ENCODE data around the gene RPL15. TPM values are rescaled to one million over a fixed set of nuclear protein-coding genes. Genes with fewer than 3 reads are reported as not detected.

RPL15 gene
- total RNA-seq, 1 donor from 2014 or later: 1,360 TPM

DNA sequence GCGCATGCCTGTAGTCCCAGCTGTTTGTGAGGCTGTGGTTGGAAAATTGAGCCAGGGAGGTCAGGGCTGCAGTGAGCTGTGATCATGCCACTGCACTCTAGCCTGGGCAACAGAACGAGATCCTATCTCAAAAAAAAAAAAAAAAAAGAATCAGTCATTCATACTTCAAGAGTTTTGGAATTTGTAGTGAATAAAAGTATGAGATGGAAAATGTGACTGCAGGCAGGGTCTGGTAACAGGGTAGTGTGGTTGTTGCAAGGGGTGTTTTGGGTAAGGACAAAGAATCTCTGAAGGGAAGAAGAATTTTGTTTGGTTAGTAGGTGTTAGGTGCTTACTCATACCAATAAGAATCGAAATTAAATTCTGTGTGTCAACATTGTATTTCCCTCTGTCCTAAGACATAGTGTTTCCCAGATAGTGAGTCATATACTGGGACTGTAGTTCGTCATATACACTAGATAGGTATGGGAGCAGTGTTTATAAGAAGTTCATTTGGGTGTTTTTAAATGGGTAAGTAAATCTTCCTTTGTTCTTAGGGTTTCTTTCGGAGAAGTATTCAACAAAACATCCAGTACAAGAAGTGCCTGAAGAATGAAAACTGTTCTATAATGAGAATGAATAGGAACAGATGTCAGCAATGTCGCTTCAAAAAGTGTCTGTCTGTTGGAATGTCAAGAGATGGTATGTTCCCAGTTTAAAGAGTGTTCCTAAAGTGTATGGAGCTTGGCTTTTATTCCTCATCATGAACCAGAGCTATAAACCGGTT lies 42.4 kb downstream of the RPL15 start:
- DNase-seq (ENCODE audit: low spot score): no peak

DNA sequence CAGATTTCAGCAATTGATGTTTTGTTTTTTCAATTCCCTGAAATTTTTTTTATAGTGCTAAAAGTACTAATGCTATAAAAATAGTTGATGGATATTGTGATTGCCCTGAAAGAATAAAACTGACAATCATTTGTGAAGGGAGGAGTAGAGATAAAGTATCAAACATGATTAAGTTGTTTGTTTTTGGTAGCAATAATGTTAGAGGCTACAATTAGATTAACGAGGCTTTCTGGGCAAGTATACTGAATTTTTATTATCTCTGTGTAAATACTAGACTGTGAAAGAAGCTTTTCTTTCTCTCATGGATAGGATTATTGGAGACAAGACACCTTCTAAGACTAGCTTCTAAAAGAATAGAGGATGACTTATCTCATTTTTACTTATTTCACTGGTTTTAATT lies 43.7 kb downstream of the RPL15 start:
- DNase-seq (ENCODE audit: low spot score): no peak

DNA sequence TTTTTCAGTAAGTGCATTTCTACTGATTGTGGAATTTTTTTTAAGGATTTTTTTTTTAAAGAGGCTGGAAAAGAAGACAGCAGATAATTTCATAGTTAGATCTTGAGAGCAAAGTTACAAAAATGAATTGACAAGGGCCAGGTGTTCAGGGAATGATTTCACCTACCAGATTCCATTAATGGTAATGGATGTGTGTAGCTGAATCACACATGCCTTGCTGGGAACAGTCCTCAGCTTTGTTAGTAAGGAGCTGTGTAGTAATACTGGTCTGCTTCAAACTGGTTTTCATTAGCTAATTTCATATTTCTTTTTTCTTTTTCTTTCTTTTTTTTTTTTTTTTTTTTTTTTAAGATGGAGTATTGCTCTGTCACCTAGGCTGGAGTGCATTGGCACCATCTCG lies 44.1 kb downstream of the RPL15 start:
- DNase-seq (ENCODE audit: low spot score): no peak

DNA sequence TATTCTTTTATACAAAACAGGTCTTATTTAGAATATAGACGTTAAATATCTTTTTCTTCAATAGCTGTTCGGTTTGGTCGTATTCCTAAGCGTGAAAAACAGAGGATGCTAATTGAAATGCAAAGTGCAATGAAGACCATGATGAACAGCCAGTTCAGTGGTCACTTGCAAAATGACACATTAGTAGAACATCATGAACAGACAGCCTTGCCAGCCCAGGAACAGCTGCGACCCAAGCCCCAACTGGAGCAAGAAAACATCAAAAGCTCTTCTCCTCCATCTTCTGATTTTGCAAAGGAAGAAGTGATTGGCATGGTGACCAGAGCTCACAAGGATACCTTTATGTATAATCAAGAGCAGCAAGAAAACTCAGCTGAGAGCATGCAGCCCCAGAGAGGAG lies 45.0 kb downstream of the RPL15 start:
- DNase-seq (ENCODE audit: low spot score): no peak

DNA sequence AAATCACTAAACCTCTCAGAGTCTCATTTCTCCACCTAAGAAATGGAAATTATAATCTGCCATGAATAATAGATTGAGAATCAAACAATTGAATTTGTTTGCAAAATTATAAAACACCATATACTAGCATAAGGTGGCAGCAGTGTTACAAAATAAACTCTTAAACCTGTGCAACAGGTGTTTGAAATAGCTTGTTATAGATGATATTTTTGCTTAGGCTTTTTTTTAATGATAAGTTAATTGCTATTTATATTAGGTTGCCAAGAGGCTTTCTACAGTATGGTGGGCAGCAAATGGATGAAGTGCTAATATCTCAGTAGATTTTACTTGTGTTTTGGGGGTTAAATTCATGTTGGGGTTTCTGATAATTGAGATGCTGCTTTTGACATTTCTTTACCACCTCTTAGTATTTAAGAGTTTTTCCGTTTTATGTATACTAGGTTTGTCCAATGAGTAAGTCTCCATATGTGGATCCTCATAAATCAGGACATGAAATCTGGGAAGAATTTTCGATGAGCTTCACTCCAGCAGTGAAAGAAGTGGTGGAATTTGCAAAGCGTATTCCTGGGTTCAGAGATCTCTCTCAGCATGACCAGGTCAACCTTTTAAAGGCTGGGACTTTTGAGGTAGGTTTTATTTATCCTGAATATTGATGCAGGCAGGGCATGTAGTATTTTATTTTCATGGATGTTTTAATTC lies 47.8 kb downstream of the RPL15 start:
- DNase-seq (ENCODE audit: low spot score): no peak

DNA sequence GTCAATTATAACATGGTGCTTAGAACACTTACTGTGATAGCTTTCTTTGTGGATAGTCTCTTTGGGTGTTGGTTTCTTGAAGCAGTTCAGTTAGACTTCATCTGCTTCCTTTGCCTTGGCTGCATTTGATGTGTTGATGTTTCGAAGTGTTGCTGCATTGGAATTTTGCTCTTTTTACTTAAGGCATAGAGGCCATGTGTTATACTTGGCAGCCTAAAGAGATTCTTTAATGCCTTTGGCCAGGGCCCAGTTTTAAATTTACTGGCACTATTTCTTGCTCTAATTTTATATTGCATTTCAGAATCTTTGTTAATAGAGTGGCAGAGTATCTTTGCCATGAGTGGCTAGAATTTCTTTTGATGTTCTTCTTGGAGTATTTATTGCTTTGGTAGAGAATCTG lies 49.4 kb downstream of the RPL15 start:
- DNase-seq (ENCODE audit: low spot score): no peak

DNA sequence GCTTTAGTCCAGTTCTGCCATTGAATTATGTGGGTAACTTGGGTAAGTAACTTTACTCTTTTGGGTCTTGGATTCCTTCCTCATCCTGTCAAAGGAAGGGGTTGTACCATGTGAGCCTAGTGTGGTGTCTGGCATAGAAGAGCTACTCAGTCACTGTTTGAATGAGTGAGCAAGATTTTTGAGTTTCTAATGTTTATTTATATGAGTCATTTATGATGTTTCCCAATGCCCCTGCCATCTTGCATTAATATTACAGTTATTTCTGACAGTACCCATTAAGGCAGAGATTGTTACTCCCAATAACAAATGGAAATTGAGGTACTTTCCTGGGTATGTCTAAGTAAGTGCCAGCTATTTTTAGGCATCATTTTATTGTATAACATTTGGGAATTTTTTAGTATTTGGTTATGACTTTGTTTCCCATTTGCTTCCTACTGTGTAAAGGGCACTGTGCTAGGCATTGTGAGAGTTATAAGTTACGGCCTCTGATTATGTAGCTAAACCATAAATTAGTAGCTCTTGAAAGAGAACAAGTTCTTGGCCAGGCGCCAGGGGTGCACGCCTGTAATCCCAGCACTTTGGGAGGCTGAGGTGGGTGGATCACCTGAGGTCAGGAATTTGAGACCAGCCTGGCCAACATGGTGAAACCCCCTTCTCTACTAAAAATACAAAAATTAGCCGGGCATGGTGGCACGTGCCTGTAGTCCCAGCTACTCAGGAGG lies 51.7 kb downstream of the RPL15 start:
- no peak for DNase-seq (ENCODE audit: low spot score)

DNA sequence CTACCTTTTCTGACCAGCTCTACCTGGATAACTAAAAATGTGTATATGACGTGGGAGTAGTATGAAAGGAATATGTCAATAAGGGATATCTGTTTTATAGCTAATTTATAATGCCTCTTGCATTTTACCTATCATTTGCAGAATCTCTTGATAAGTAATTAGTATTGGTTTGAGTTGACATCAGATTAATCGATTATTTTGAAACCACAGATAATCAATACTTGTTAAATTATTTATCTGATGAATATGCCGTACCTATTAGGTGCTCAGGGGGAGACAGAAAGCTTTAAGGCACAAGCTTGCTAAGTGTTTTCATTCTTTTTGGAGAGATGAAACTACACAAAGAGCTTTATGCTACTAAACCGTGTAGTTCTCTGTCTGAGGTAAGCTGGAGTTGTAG lies 52.5 kb downstream of the RPL15 start:
- no peak for DNase-seq (ENCODE audit: low spot score)

Other genes with a start within 250 kb of the RPL15 start
- 93.7 TPM for gene UBE2E1, start 111.2 kb upstream of the RPL15 start, total RNA-seq
- 15.7 TPM for gene NKIRAS1, start 142 bp upstream of the RPL15 start, total RNA-seq
- gene NR1D2, start 28.2 kb downstream of the RPL15 start, total RNA-seq: 19.4 TPM

All from mesenteric fat pad (tissue), 1 donor.